OCI-LY7 (cell line): ENCODE results near the gene APOA1. TPM values are rescaled to one million over a fixed set of nuclear protein-coding genes. Genes with fewer than 3 reads are reported as not detected.

ENCODE experiments used
- BruUV-seq: library from RNA; stranded (reverse); fragments of 400-500 nt; replicated peaks from 2 replicates; lab custom pipeline; 2021; lab: Mats Ljungman, UMichigan
- CTCF ChIA-PET: fragments of 300-600 bp; sonication (Branson Sonifier 250); formaldehyde crosslinking; loops from one replicate; lab custom pipeline; 2022; ENCODE audit warnings: antibody characterized with exemption; ENCODE audit not compliant: unreplicated experiment; lab: Charles Lee
- POLR2A ChIA-PET: fragments of 300-600 bp; sonication (Branson Sonifier 250); formaldehyde crosslinking; loops from one replicate; lab custom pipeline; 2022; ENCODE audit warnings: antibody characterized with exemption; lab: Charles Lee
- DNase-seq: peaks from one replicate; pipeline ENCODE4 v3.0.0-alpha.2; 2015; ENCODE audit warnings: low spot score
- H2AFZ ChIP-seq: fragments of 200-600 bp; sonication (generic), shearing (Covaris generic); 2 replicates; pipeline ENCODE4 v1.6.1; 2014; ENCODE audit warnings: mild to moderate bottlenecking, antibody characterized with exemption, low read length, moderate library complexity
- H3K27ac ChIP-seq: fragments of 200-600 bp; sonication (generic); 2 replicates; pipeline ENCODE4 v1.5.1; 2014; ENCODE audit warnings: mixed run types, low read depth, mild to moderate bottlenecking, moderate library complexity, low read length, inconsistent platforms; ENCODE audit not compliant: poor library complexity, severe bottlenecking
- H3K36me3 ChIP-seq: fragments of 200-600 bp; sonication (generic); 2 replicates; pipeline ENCODE4 v1.6.1; 2014; ENCODE audit warnings: mild to moderate bottlenecking, antibody characterized with exemption, low read length, moderate library complexity, mixed read lengths; ENCODE audit not compliant: insufficient read depth
- H3K4me1 ChIP-seq: fragments of 200-600 bp; sonication (generic); 2 replicates; pipeline ENCODE4 v1.5.1; 2014; ENCODE audit warnings: mild to moderate bottlenecking, low read length; ENCODE audit not compliant: insufficient read depth, poor library complexity, severe bottlenecking
- H3K4me2 ChIP-seq: fragments of 200-600 bp; sonication (generic); 2 replicates; pipeline ENCODE4 v1.6.1; 2014; ENCODE audit warnings: mild to moderate bottlenecking, low read length
- H3K4me3 ChIP-seq: fragments of 200-600 bp; sonication (generic); 2 replicates; pipeline ENCODE4 v1.5.1; 2014; ENCODE audit warnings: mild to moderate bottlenecking, low read depth, low read length; ENCODE audit not compliant: poor library complexity, severe bottlenecking
- H3K79me2 ChIP-seq: fragments of 200-600 bp; sonication (generic); 2 replicates; pipeline ENCODE4 v1.6.1; 2016; ENCODE audit warnings: low read depth, mild to moderate bottlenecking, low read length, moderate library complexity, mixed read lengths; ENCODE audit not compliant: insufficient read depth
- H3K9me2 ChIP-seq: fragments of 200-600 bp; sonication (generic); 2 replicates; pipeline ENCODE4 v1.6.1; 2016; ENCODE audit warnings: mild to moderate bottlenecking, low read length, mixed read lengths; ENCODE audit not compliant: insufficient read depth
- H3K9me3 ChIP-seq: fragments of 200-600 bp; sonication (generic); 2 replicates; pipeline ENCODE4 v1.6.1; 2014; ENCODE audit warnings: mild to moderate bottlenecking, mixed run types, low read length, mixed read lengths
- H4K20me1 ChIP-seq: fragments of 200-600 bp; sonication (generic); 2 replicates; pipeline ENCODE4 v1.6.1; 2014; ENCODE audit warnings: mild to moderate bottlenecking, antibody characterized with exemption, low read length, moderate library complexity, mixed read lengths; ENCODE audit not compliant: insufficient read depth
- EZH2phosphoT487 ChIP-seq: fragments of 200-600 bp; sonication (generic); IDR thresholded peaks from 2 replicates; pipeline ENCODE4 v1.6.1; 2018; ENCODE audit warnings: low read depth, borderline replicate concordance, mild to moderate bottlenecking, mixed run types, antibody characterized with exemption, low read length, moderate library complexity, mixed read lengths
- intact Hi-C: fragments of 100-400 bp; cut with micrococcal nuclease; formaldehyde crosslinking; loops from one replicate; pipeline ENCODE4 v1.10.0; 2022; ENCODE audit not compliant: unreplicated experiment
- total RNA-seq, 2 experiments: library from RNA; depleted of rRNA in 1 of 2; stranded (reverse); fragments of >200 nt in 1 of 2; shearing (Covaris generic) in 1 of 2; gene quantifications; 2 replicates each; pipeline ENCODE4 v1.2.3, GENCODE V29; 2014 to 2022
- TF ChIP-seq, protein P1 (sequence below): fragments of 200-600 bp; sonication (generic); conservative IDR thresholded peaks from 2 replicates; pipeline ENCODE4 v1.5.1; 2014; ENCODE audit warnings: mild to moderate bottlenecking, antibody characterized with exemption, low read length, moderate library complexity, mixed read lengths

The APOA1 gene
- total RNA-seq, 2 experiments from 2014 or later = 0.22 TPM; not detected in 1

DNA sequence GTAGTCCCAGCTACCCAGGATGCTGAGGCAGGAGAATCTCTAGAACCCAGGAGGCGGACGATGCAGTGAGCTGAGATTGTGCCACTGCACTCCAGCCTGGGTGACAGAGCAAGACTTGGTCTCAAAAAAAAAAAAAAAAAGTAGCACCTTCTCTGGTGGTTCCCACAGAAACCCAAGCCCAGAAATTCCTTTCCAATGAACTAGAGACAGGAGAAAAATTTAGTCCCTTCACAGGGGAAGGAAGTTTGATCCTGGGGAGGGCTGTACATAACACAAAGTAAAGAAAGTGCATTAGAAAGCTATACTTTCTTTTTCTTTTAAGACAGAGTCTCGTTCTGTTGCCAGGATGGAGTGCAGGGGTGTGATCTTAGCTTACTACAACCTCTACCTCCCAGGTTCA, 25.5 kb upstream of the APOA1 start:
- BruUV-seq = no TSS peak
- no peak overlapping the region for H3K27ac ChIP-seq
- H3K4me3 ChIP-seq = no peak overlapping the region
- TF ChIP-seq, protein P1, sequence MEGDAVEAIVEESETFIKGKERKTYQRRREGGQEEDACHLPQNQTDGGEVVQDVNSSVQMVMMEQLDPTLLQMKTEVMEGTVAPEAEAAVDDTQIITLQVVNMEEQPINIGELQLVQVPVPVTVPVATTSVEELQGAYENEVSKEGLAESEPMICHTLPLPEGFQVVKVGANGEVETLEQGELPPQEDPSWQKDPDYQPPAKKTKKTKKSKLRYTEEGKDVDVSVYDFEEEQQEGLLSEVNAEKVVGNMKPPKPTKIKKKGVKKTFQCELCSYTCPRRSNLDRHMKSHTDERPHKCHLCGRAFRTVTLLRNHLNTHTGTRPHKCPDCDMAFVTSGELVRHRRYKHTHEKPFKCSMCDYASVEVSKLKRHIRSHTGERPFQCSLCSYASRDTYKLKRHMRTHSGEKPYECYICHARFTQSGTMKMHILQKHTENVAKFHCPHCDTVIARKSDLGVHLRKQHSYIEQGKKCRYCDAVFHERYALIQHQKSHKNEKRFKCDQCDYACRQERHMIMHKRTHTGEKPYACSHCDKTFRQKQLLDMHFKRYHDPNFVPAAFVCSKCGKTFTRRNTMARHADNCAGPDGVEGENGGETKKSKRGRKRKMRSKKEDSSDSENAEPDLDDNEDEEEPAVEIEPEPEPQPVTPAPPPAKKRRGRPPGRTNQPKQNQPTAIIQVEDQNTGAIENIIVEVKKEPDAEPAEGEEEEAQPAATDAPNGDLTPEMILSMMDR = no peak
- no peak for TF ChIP-seq EZH2phosphoT487
- DNase-seq = no peak
- H3K36me3 ChIP-seq = peaks cover 90% of the 10 kb centered on the region
- no peak overlapping the region for H2AFZ ChIP-seq
- no peaks in the 10 kb centered on the region for H3K4me1 ChIP-seq
- POLR2A ChIA-PET = interaction anchor here (0.6 to 0.9 kb wide), 3 partner anchors 31 to 281 kb away, joined by 3 to 4 read pairs (median 3); partner anchors contain the start of gene PAFAH1B2
- no peaks in the 10 kb centered on the region for H3K9me3 ChIP-seq
- CTCF ChIA-PET = no interaction called here
- H3K4me2 ChIP-seq = no peak overlapping the region
- intact Hi-C loops = no loop called here
- no peaks in the 10 kb centered on the region for H3K9me2 ChIP-seq
- no peaks in the 10 kb centered on the region for H3K79me2 ChIP-seq
- H4K20me1 ChIP-seq = no peaks in the 10 kb centered on the region

GRCh38 chr11:116862185-116862584, 24.8 kb upstream of the APOA1 start:
- H3K36me3 ChIP-seq = peaks cover 90% of the 10 kb centered on the region
- CTCF ChIA-PET = interaction anchor here (1.0 kb wide), 1 partner anchor 26 kb away, joined by 3 read pairs; no protein-coding TSS in a partner anchor
- no peak overlapping the region for H3K4me3 ChIP-seq
- no peak for TF ChIP-seq EZH2phosphoT487
- TF ChIP-seq, protein P1 = no peak
- no peaks in the 10 kb centered on the region for H3K9me3 ChIP-seq
- no peak for DNase-seq
- H3K27ac ChIP-seq = no peak overlapping the region
- H3K9me2 ChIP-seq = no peaks in the 10 kb centered on the region
- no peaks in the 10 kb centered on the region for H3K4me1 ChIP-seq
- no peak overlapping the region for H3K4me2 ChIP-seq
- BruUV-seq = no TSS peak
- intact Hi-C loops = no loop called here
- no peaks in the 10 kb centered on the region for H4K20me1 ChIP-seq
- no peak overlapping the region for H2AFZ ChIP-seq
- POLR2A ChIA-PET = interaction anchor here (1.4 kb wide), 1 partner anchor 9 kb away, joined by 4 read pairs; no protein-coding TSS in a partner anchor
- no peaks in the 10 kb centered on the region for H3K79me2 ChIP-seq

- H3K4me3 ChIP-seq = no peak overlapping the region
- no peaks in the 10 kb centered on the region for H3K79me2 ChIP-seq
- no TSS peak for BruUV-seq
- TF ChIP-seq EZH2phosphoT487 = no peak
- TF ChIP-seq, protein P1 = no peak
- no peaks in the 10 kb centered on the region for H3K4me1 ChIP-seq
- H3K36me3 ChIP-seq = peaks cover 90% of the 10 kb centered on the region
- H3K9me3 ChIP-seq = no peaks in the 10 kb centered on the region
- ChIA-PET POLR2A (interaction anchor here (1.4 kb wide), 1 partner anchor 8 kb away, joined by 4 read pairs; no protein-coding TSS in a partner anchor), CTCF (interaction anchor here (1.0 kb wide), 1 partner anchor 26 kb away, joined by 3 read pairs; no protein-coding TSS in a partner anchor)
- H3K9me2 ChIP-seq = no peaks in the 10 kb centered on the region
- H3K27ac ChIP-seq = no peak overlapping the region
- intact Hi-C loops = no loop called here
- H2AFZ ChIP-seq = no peak overlapping the region
- H4K20me1 ChIP-seq = no peaks in the 10 kb centered on the region
- DNase-seq = no peak
- H3K4me2 ChIP-seq = no peak overlapping the region
These were observed 24.1 kb upstream of the APOA1 start for GRCh38 chr11:116861539-116861938.
